HEK293T (cell line): ENCODE measurements around the gene LMAN1L.

Experiments
- BHLHE40 ChIP-seq: fragments of 450-650 bp; IDR thresholded peaks from 2 replicates; pipeline ENCODE4 v1.6.1; 2016; ENCODE audit warnings: mild to moderate bottlenecking, moderate library complexity, borderline replicate concordance
- ELF4 ChIP-seq: fragments of 450-650 bp; IDR thresholded peaks from 2 replicates; pipeline ENCODE4 v1.6.1; 2017; ENCODE audit warnings: antibody characterized with exemption
- FOXM1 ChIP-seq: fragments of 450-650 bp; IDR thresholded peaks from 2 replicates; pipeline ENCODE4 v1.6.1; 2017; ENCODE audit warnings: mild to moderate bottlenecking, borderline replicate concordance
- L3MBTL2 ChIP-seq: fragments of 450-650 bp; conservative IDR thresholded peaks from 2 replicates; pipeline ENCODE4 v1.6.1; 2016; ENCODE audit warnings: mild to moderate bottlenecking
- LEF1 ChIP-seq: fragments of 450-650 bp; IDR thresholded peaks from 2 replicates; pipeline ENCODE4 v1.6.1; 2017; ENCODE audit warnings: mild to moderate bottlenecking, borderline replicate concordance
- SP1 ChIP-seq: fragments of 450-650 bp; IDR thresholded peaks from 2 replicates; pipeline ENCODE4 v1.6.1; 2017
- SUZ12 ChIP-seq: fragments of 450-650 bp; IDR thresholded peaks from 2 replicates; pipeline ENCODE4 v1.6.1; 2016; ENCODE audit warnings: mild to moderate bottlenecking
- TARDBP ChIP-seq: fragments of 450-650 bp; IDR thresholded peaks from 2 replicates; pipeline ENCODE4 v1.6.1; 2016
- ZNF384 ChIP-seq: fragments of 450-650 bp; IDR thresholded peaks from 2 replicates; pipeline ENCODE4 v1.6.1; 2016
- TF ChIP-seq, protein P1 (sequence below): fragments of 450-650 bp; IDR thresholded peaks from 2 replicates; pipeline ENCODE4 v1.6.1; 2016

DNA sequence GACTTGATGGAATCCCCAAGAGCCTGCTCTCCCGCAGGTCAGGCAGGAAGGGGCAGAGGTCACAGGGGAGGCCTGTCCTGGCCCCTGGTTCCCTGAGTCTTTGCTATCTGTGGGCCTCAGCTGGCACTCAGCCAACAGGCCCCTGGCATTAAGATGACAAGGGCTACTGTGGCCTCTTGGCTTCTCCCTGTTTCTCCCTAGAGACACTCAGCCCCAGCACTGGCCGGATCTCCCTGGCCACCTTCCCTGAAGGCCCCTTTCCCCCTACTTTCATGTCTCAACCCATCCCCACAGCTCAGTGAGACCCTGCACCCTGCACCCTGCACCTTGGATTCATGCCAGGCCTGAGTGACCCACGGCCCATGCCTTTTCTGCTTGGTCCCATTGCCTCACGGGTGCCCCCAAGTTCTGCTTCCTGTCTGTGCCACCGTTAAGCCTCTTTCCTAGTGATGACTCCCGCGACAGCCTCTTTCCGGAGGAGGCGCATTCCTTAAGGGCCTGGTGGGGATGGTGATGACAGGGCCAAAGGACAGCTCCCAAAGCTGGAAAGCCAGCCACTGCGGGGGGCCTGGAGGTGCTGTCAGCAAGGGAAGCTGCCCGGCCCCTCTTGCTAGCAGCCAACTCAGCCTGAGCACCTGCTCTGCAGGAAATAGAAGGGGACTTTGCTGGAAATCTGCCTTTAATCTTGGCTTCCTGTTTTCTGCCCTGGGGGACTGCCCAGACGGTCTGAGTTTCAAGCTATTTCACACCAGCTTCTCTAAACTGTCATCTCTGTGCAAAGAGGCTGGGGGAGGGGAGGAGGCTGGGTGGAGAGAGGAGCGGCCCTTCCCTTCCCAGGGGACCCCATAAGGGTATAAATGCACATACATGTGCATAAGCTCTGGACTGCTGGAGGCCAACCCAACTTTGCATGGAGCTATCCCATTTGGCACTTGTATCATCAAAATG is 35.5 kb upstream of the LMAN1L start:
- no peak for TF ChIP-seq BHLHE40
- no peak for TF ChIP-seq SP1
- TF ChIP-seq FOXM1 = no peak
- no peak for TF ChIP-seq SUZ12
- TF ChIP-seq LEF1 = no peak
- TF ChIP-seq L3MBTL2 = no peak
- TF ChIP-seq, protein P1, sequence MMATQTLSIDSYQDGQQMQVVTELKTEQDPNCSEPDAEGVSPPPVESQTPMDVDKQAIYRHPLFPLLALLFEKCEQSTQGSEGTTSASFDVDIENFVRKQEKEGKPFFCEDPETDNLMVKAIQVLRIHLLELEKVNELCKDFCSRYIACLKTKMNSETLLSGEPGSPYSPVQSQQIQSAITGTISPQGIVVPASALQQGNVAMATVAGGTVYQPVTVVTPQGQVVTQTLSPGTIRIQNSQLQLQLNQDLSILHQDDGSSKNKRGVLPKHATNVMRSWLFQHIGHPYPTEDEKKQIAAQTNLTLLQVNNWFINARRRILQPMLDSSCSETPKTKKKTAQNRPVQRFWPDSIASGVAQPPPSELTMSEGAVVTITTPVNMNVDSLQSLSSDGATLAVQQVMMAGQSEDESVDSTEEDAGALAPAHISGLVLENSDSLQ = no peak
- no peak for TF ChIP-seq ZNF384
- TF ChIP-seq ELF4 = no peak
- TF ChIP-seq TARDBP = no peak
